Keratinocyte (primary cell): ENCODE measurements around the gene JADE2. TPM values are rescaled to one million over a fixed set of nuclear protein-coding genes. Genes with fewer than 3 reads are reported as not detected.

ENCODE experiments used
- DNase-seq: peaks from one replicate; pipeline ENCODE4 v3.0.0-alpha.2; 2011; ENCODE audit warnings: low read depth, missing footprints, low spot score
- FAIRE-seq: peaks from 2 replicates; lab custom pipeline; 2011; peaks lifted over from hg19 to GRCh38; lab: Jason Lieb, UNC
- H2AFZ ChIP-seq: 2 replicates; pipeline ENCODE4 v1.6.0; 2012; ENCODE audit warnings: low read length, control low read depth, inconsistent platforms; ENCODE audit not compliant: control insufficient read depth
- H3K27ac ChIP-seq: 2 replicates; pipeline ENCODE4 v1.5.1; 2011; ENCODE audit warnings: low read length; ENCODE audit not compliant: control insufficient read depth, insufficient read depth
- H3K27me3 ChIP-seq: 3 replicates; pipeline ENCODE4 v1.6.0; 2011; ENCODE audit warnings: low read length; ENCODE audit not compliant: control insufficient read depth, insufficient read depth; ENCODE audit errors: extremely low read depth
- H3K36me3 ChIP-seq, 2 experiments: 2 replicates in 1 of 2; 3 replicates in 1 of 2; pipeline ENCODE4 v1.5.1; 2011; ENCODE audit warnings: low read length in 2 of 2, mild to moderate bottlenecking in 1 of 2; ENCODE audit not compliant: control insufficient read depth in 2 of 2, insufficient read depth in 2 of 2; ENCODE audit errors: extremely low read depth in 1 of 2
- H3K4me1 ChIP-seq: 3 replicates; pipeline ENCODE4 v1.5.1; 2011; ENCODE audit warnings: low read length; ENCODE audit not compliant: control insufficient read depth, insufficient read depth; ENCODE audit errors: extremely low read depth
- H3K4me2 ChIP-seq: 3 replicates; pipeline ENCODE4 v1.6.0; 2011; ENCODE audit warnings: low read depth, low read length; ENCODE audit not compliant: control insufficient read depth, insufficient read depth; ENCODE audit errors: extremely low read depth
- H3K4me3 ChIP-seq, 3 experiments: fragments of 200-600 bp in 1 of 3; sonication (generic) in 1 of 3; 2 replicates in 2 of 3; 3 replicates in 1 of 3; pipeline ENCODE4 v1.5.1; 2011 to 2016; ENCODE audit warnings: low read length in 3 of 3, mild to moderate bottlenecking in 3 of 3, control low read depth in 2 of 3, inconsistent platforms in 1 of 3, low read depth in 1 of 3, mixed read lengths in 1 of 3, mixed run types in 1 of 3, moderate library complexity in 1 of 3; ENCODE audit not compliant: control insufficient read depth in 2 of 3, insufficient read depth in 2 of 3; ENCODE audit errors: extremely low read depth in 1 of 3
- H3K79me2 ChIP-seq: 2 replicates; pipeline ENCODE4 v1.6.0; 2012; ENCODE audit warnings: low read length; ENCODE audit not compliant: control insufficient read depth, insufficient read depth
- H3K9ac ChIP-seq: 3 replicates; pipeline ENCODE4 v1.6.0; 2011; ENCODE audit warnings: low read length; ENCODE audit not compliant: control insufficient read depth, insufficient read depth; ENCODE audit errors: extremely low read depth
- H3K9me1 ChIP-seq: 3 replicates; pipeline ENCODE4 v1.6.0; 2011; ENCODE audit warnings: low read length; ENCODE audit not compliant: control insufficient read depth, insufficient read depth; ENCODE audit errors: extremely low read depth
- H3K9me3 ChIP-seq: 2 replicates; pipeline ENCODE4 v1.5.1; 2012; ENCODE audit warnings: low read depth, low read length; ENCODE audit not compliant: control insufficient read depth
- H4K20me1 ChIP-seq: 3 replicates; pipeline ENCODE4 v1.6.0; 2011; ENCODE audit warnings: low read length; ENCODE audit not compliant: control insufficient read depth, insufficient read depth; ENCODE audit errors: extremely low read depth
- EZH2 ChIP-seq: IDR thresholded peaks from one replicate; pipeline ENCODE4 v1.6.1; 2012; ENCODE audit warnings: inconsistent platforms, mild to moderate bottlenecking, low read length, moderate library complexity
- dilution Hi-C: fragments of 300-500 bp; cut with MboI; formaldehyde crosslinking; loops from one replicate; pipeline ENCODE4 v1.7.0; 2020; ENCODE audit warnings: low sequenced_read_pairs; ENCODE audit not compliant: extremely low pct_ligation_motif_present
- polyA plus RNA-seq, 5 experiments: library from polyadenylated mRNA; depleted of rRNA in 3 of 5; stranded (reverse) in 3 of 5; stranded (forward) in 1 of 5; unstranded in 1 of 5; fragments of >200 nt; gene quantifications; 1 replicate in 1 of 5; 2 replicates in 3 of 5; 3 replicates in 1 of 5; pipeline versions ENCODE4 v1.2.1 to v1.2.3, GENCODE V29; 2011 to 2012; ENCODE audit warnings: missing spikeins in 2 of 5, low read depth in 1 of 5, low replicate concordance in 1 of 5
- TF ChIP-seq, protein P1 (sequence below), 3 experiments: IDR thresholded peaks in 1 of 3; conservative IDR thresholded peaks in 1 of 3; optimal IDR thresholded peaks in 1 of 3; 2 replicates in 2 of 3; 3 replicates in 1 of 3; pipeline versions ENCODE3 to v1.5.1; 2011; ENCODE audit warnings: low read length in 3 of 3, mild to moderate bottlenecking in 3 of 3, moderate library complexity in 2 of 3, control low read depth in 1 of 3, inconsistent platforms in 1 of 3; ENCODE audit not compliant: insufficient read depth in 2 of 3; ENCODE audit errors: extremely low read depth in 1 of 3

The JADE2 gene
- polyA plus RNA-seq, 1 donor (not counting 4 experiments of a cell fraction or from before 2014, with no cell fraction given), result 11.1 TPM

DNA sequence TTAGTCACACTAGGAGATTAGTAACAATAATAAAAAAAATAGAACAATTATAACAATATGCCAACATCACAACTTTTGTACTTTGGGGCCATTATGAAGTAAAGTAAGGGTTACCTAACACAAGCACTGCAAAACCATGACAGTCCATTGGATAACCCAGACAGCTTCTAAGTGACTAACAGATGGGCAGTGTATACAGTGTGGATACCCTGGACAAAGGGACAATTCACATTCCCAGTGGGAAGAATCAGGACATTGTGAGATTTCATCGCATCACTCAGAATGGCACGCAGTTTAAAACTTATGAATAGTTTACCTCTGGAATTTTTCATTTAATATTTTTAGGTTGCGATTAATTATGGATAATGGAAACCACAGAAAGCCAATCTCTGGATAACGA is 45.6 kb upstream of the JADE2 start:
- Histone ChIP-seq H3K9me3 (no peaks in the 10 kb centered on the region), H4K20me1 (no peaks in the 10 kb centered on the region), H3K27ac (no peak overlapping the region), H3K9ac (no peak overlapping the region), H3K9me1 (no peaks in the 10 kb centered on the region), H3K79me2 (no peaks in the 10 kb centered on the region), H3K4me2 (no peak overlapping the region), H3K4me1 (no peaks in the 10 kb centered on the region), H3K4me3 (no peak overlapping the region), H3K36me3 (no peaks in the 10 kb centered on the region), H3K27me3 (no peaks in the 10 kb centered on the region), H2AFZ (no peak overlapping the region)
- dilution Hi-C loops, result no loop called here
- TF ChIP-seq EZH2, result no peak
- TF ChIP-seq, protein P1, sequence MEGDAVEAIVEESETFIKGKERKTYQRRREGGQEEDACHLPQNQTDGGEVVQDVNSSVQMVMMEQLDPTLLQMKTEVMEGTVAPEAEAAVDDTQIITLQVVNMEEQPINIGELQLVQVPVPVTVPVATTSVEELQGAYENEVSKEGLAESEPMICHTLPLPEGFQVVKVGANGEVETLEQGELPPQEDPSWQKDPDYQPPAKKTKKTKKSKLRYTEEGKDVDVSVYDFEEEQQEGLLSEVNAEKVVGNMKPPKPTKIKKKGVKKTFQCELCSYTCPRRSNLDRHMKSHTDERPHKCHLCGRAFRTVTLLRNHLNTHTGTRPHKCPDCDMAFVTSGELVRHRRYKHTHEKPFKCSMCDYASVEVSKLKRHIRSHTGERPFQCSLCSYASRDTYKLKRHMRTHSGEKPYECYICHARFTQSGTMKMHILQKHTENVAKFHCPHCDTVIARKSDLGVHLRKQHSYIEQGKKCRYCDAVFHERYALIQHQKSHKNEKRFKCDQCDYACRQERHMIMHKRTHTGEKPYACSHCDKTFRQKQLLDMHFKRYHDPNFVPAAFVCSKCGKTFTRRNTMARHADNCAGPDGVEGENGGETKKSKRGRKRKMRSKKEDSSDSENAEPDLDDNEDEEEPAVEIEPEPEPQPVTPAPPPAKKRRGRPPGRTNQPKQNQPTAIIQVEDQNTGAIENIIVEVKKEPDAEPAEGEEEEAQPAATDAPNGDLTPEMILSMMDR (optimal IDR thresholded peaks at IDR 0.05 in 1 of 3, IDR thresholded peaks at IDR 0.05 in 1 of 3, conservative IDR thresholded peaks at IDR 0.05 in 1 of 3; ENCODE audit: extremely low read depth in 1 of 3, insufficient read depth in 2 of 3, low read length in 3 of 3), result no peak
- no peak for FAIRE-seq
- DNase-seq, result no peak

DNA sequence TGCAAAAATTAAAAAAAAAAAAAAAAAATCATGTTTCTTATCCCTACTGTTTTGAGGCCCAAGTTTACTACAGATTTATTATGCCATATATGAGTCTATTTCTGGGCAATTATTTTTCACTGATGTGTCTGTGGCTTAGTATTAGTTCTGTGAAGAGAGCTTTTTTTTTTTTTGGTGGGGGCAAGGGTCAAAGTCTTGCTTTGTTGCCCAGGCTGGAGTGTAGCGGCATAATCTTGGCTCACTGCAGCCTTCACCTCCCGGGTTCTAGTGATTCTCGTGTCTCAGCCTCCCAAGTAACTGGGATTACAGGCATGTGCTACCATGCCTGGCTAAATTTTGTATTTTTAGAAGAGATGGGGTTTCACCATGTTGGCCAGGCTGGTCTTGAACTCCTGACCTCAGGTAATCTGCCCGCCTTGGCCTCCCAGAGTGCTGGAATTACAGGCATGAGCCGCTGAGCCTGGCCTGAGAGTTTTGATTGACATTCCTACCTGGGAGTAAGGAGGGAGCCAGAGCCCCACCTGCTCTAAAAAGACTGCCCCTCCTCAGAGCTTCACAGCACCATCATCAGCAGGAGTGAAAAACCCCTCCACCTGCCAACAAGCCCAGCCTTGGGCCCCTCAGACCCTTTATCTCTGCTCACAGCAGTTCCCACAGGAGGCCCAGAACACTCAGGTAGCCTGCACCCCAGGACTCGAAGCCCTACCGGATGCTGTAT is 36.1 kb upstream of the JADE2 start:
- H3K36me3 ChIP-seq, result no peaks in the 10 kb centered on the region
- no peak overlapping the region for H3K9ac ChIP-seq
- no peaks in the 10 kb centered on the region for H3K27me3 ChIP-seq
- no peaks in the 10 kb centered on the region for H3K9me1 ChIP-seq
- no peak overlapping the region for H3K4me3 ChIP-seq
- TF ChIP-seq EZH2, result no peak
- TF ChIP-seq, protein P1 (optimal IDR thresholded peaks at IDR 0.05 in 1 of 3, IDR thresholded peaks at IDR 0.05 in 1 of 3, conservative IDR thresholded peaks at IDR 0.05 in 1 of 3; ENCODE audit: extremely low read depth in 1 of 3, insufficient read depth in 2 of 3, low read length in 3 of 3), result no peak
- no peak overlapping the region for H2AFZ ChIP-seq
- H3K4me1 ChIP-seq, result no peaks in the 10 kb centered on the region
- dilution Hi-C loops, result no loop called here
- H3K9me3 ChIP-seq, result no peaks in the 10 kb centered on the region
- no peak for DNase-seq
- no peak for FAIRE-seq
- no peak overlapping the region for H3K27ac ChIP-seq
- no peaks in the 10 kb centered on the region for H3K79me2 ChIP-seq
- H3K4me2 ChIP-seq, result no peak overlapping the region
- no peaks in the 10 kb centered on the region for H4K20me1 ChIP-seq
